CD4-positive, CD25-positive, alpha-beta regulatory T cell (primary cell): ENCODE measurements around the gene SH3GL1. TPM values are rescaled to one million over a fixed set of nuclear protein-coding genes. Genes with fewer than 3 reads are reported as not detected.

Source experiments
- ATAC-seq, 2 donors: fragments of 150-1000 bp; cut with Tn5 transposase; one replicate each; pipeline ENCODE4 v1.10.0; 2021; ENCODE audit warnings: low read depth in 2 of 2, moderate number of reproducible peaks in 2 of 2, moderate library complexity in 1 of 2
- DNase-seq, 3 donors: peaks; one replicate each; pipeline versions ENCODE4 v3.0.0 to v3.0.0-alpha.2; 2012 to 2022; ENCODE audit warnings: mixed read lengths in 1 of 3
- H3K27ac ChIP-seq: one replicate; pipeline ENCODE4 v1.7.0; 2013; ENCODE audit warnings: mild to moderate bottlenecking, low read length; ENCODE audit not compliant: insufficient read depth, poor library complexity, severe bottlenecking
- H3K27me3 ChIP-seq: one replicate; pipeline ENCODE4 v1.7.0; 2013; ENCODE audit warnings: low read length; ENCODE audit not compliant: control insufficient read depth, insufficient read depth
- H3K36me3 ChIP-seq: one replicate; pipeline ENCODE4 v1.7.0; 2013; ENCODE audit warnings: mild to moderate bottlenecking, low read length, moderate library complexity; ENCODE audit not compliant: control insufficient read depth, insufficient read depth
- H3K4me1 ChIP-seq: 2 replicates; pipeline ENCODE4 v1.7.0; 2013; ENCODE audit warnings: mild to moderate bottlenecking, low read length; ENCODE audit not compliant: insufficient read depth, control insufficient read depth, poor library complexity, severe bottlenecking
- H3K4me3 ChIP-seq: one replicate; pipeline ENCODE4 v1.7.0; 2013; ENCODE audit warnings: low read depth, mild to moderate bottlenecking, low read length, moderate library complexity
- H3K9me3 ChIP-seq, 2 experiments: 1 replicate in 1 of 2; 2 replicates in 1 of 2; pipeline ENCODE4 v1.7.0; 2013; ENCODE audit warnings: low read length in 2 of 2, mild to moderate bottlenecking in 1 of 2, moderate library complexity in 1 of 2; ENCODE audit not compliant: control insufficient read depth in 2 of 2
- H3K27ac Mint-ChIP-seq, 3 donors: one replicate each; pipeline ENCODE4 v1.8.0; 2020 to 2022; ENCODE audit warnings: mild to moderate bottlenecking in 3 of 3, mixed read lengths in 3 of 3, moderate library complexity in 2 of 3
- H3K27me3 Mint-ChIP-seq: one replicate; pipeline ENCODE4 v1.8.0; 2022; ENCODE audit warnings: mild to moderate bottlenecking, mixed read lengths
- H3K36me3 Mint-ChIP-seq: one replicate; pipeline ENCODE4 v1.8.0; 2020; ENCODE audit warnings: mixed read lengths
- H3K4me1 Mint-ChIP-seq, 4 donors: one replicate each; pipeline ENCODE4 v1.8.0; 2020 to 2022; ENCODE audit warnings: mixed read lengths in 4 of 4, mild to moderate bottlenecking in 1 of 4
- H3K4me3 Mint-ChIP-seq, 4 donors: one replicate each; pipeline ENCODE4 v1.8.0; 2020 to 2022; ENCODE audit warnings: mild to moderate bottlenecking in 4 of 4, mixed read lengths in 4 of 4, moderate library complexity in 3 of 4
- H3K9me3 Mint-ChIP-seq, 7 donors: one replicate each; pipeline ENCODE4 v1.8.0; 2020 to 2022; ENCODE audit warnings: mixed read lengths in 7 of 7, mild to moderate bottlenecking in 3 of 7, moderate library complexity in 2 of 7
- polyA plus RNA-seq, 4 donors: library from polyadenylated mRNA; unstranded; fragments of 300-500 nt; fragmentation: Illumina TruSeq; gene quantifications; one replicate each; pipeline ENCODE4 v1.2.3, GENCODE V29; 2021
- total RNA-seq: library from RNA; stranded (reverse); gene quantifications from one replicate; pipeline ENCODE4 v1.2.3, GENCODE V29; 2022

SH3GL1 gene
- total and polyA plus RNA-seq, 5 donors from 2014 or later: 13.4 to 54.0 (median 18.1) TPM

DNA sequence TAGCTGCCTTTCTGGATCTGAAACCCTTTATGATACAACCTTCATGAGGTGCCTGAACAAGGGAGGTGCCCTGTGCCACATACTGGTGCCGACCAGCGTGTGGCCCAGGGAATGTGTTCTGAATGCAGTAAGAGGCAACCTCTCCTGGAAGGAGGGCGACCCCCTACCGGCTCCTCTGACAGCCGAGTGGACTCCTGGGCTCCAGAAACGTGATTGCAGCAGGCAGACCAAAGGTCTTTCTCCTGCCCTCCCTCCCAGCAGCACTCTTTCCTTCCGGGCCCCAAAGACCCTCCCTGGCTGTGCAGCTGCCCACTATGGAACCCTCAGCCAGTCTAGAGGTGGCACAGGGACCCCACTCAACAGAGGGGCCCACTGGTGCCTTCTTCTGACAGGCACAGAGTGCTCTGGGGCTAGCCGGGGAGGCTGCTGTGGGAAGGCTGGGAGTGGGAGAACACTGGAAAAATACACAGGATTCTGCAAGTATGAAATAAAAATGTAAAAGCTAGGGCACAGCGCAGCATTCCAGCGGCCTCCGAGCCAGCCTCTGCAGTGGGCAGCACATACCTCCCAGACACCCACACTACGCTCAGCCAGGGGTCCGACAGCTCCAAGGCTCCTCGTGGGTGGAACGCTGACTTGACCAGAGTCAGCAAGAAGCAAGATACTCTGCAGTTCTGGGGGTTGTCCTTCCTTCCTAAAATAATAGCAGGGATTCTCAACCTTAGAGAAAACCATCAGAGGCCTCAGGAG lies 14.9 kb downstream of the SH3GL1 start:
- DNase-seq (no peak), ATAC-seq (no peak)
- Histone ChIP-seq H3K4me1 (peaks cover 12% of the 10 kb centered on the region), H3K9me3 (no peaks in the 10 kb centered on the region), H3K36me3 (peaks cover 36% of the 10 kb centered on the region), H3K27me3 (no peaks in the 10 kb centered on the region), H3K27ac (no peak overlapping the region), H3K4me3 (no peak overlapping the region)
- H3K27ac Mint-ChIP-seq: no peak overlapping the region
- no peak overlapping the region for H3K4me3 Mint-ChIP-seq
- H3K27me3 Mint-ChIP-seq: no peaks in the 10 kb centered on the region
- H3K4me1 Mint-ChIP-seq: peaks cover 0 to 43% (median 25%) of the 10 kb centered on the region in 4 donors
- no peaks in the 10 kb centered on the region for H3K9me3 Mint-ChIP-seq
- peaks cover 3% of the 10 kb centered on the region for H3K36me3 Mint-ChIP-seq

DNA sequence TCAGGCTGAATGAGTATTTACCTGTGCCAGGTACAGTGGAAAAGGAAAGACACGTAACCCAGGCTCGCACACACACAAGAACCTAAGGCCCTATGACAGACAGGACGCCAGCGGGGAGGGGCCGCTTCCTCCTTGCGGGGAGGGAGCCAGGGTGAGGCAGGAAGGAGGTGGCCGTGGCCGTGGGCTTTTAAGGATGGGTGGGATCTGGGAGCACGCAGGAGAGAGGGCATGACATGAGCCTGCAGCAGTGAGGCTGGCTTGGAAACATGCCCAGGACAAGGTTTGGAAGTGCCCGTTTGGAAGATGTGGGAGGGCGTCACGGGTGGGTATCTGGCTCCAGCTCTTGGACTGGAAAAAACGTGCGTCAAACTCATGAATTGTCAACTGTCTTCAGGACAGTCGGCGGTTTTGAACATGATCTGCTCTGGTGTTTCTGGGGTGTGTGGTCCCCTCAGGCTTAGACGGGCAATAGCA lies 20.1 kb downstream of the SH3GL1 start:
- H3K4me1 ChIP-seq: peaks cover 54% of the 10 kb centered on the region
- Mint-ChIP-seq H3K4me1 (peaks cover 4 to 68% (median 33%) of the 10 kb centered on the region in 4 donors), H3K27me3 (no peaks in the 10 kb centered on the region), H3K27ac (peak overlapping the region; percentile 92 to 99 (median 98)), H3K9me3 (no peaks in the 10 kb centered on the region), H3K4me3 (peak overlapping the region; percentile 81 to 92 (median 88)), H3K36me3 (peaks cover 5% of the 10 kb centered on the region)
- DNase-seq (peak; percentile 41 to 85 (median 64)), ATAC-seq (peak; percentile 87 to 91)
- H3K4me3 ChIP-seq: peak overlapping the region; percentile 79
- H3K36me3 ChIP-seq: peaks cover 20% of the 10 kb centered on the region
- no peaks in the 10 kb centered on the region for H3K9me3 ChIP-seq
- H3K27ac ChIP-seq: peak overlapping the region; percentile 81
- no peaks in the 10 kb centered on the region for H3K27me3 ChIP-seq

DNA sequence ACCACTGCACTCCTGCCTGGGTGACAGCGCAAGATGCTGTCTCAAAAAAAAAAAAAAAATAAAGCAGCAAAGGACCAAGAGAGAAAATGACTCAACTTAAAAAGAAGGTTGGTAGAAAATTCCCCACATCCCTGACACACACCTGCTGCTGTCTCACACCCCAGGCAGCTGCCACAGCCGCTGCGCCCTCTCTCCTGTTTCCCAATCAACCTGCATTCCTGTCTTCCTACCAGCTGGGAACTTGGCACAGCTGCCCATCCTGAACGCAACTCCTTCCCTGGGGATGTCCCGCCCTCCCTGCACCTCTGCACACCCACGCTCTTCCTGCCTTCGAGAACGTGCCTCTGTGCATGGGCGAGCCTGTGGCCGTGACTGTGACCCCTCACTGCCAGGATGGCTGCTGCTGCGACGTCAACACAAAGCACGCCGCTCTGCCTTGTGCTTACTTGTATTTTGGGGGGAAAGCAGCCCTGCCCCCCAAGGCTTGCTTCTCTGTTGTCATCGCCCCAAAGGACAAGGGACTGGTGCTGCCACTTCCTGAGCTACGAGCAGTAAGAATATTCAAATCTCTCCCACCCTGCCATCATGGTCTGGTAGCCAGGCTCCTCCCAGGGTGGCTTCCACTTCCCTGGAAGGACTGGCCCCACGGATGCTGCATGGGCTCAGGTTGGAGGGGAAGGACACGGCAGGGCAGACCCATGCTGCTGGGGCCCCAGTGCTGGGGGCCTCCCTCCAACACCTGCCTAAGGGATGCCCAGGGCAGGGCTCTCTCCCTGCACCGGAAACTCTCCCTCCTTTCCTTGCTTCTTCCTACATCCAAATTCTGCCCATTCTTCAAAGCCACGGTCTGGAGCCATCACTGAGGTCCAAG lies 20.7 kb downstream of the SH3GL1 start:
- Mint-ChIP-seq H3K9me3 (no peaks in the 10 kb centered on the region), H3K4me1 (peaks cover 4 to 66% (median 33%) of the 10 kb centered on the region in 4 donors), H3K27me3 (no peaks in the 10 kb centered on the region), H3K27ac (peak overlapping the region; percentile 92 to 99 (median 98)), H3K36me3 (peaks cover 5% of the 10 kb centered on the region), H3K4me3 (peak overlapping the region; percentile 81 to 92 (median 88))
- H3K9me3 ChIP-seq: no peaks in the 10 kb centered on the region
- peak overlapping the region; percentile 79 for H3K4me3 ChIP-seq
- ATAC-seq: peak; percentile 31 to 46
- H3K36me3 ChIP-seq: peaks cover 14% of the 10 kb centered on the region
- no peaks in the 10 kb centered on the region for H3K27me3 ChIP-seq
- DNase-seq: peak in 2 of 3 donors; percentile 27 to 54
- peak overlapping the region; percentile 81 for H3K27ac ChIP-seq
- H3K4me1 ChIP-seq: peaks cover 56% of the 10 kb centered on the region

DNA sequence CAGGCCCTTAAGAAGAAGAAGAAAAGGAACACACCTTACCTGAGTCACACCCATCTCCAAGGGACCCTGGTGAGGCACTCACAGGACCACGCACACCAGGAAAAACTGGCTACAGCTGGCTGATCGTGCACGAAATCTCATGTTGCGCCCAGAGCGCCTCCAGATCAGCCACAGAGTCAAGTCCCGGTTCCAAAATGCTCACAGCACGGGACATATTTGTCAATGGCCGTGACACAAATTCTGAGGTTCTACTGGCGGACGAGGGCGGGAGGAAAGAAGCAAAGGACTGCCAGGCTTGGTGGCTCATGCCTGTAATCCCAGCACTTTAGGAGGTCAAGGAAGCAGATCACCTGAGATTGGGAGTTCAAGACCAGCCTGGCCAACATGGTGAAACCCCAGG lies 21.5 kb downstream of the SH3GL1 start:
- H3K4me3 ChIP-seq: peak overlapping the region; percentile 79
- peak overlapping the region; percentile 81 for H3K27ac ChIP-seq
- Mint-ChIP-seq H3K27me3 (no peaks in the 10 kb centered on the region), H3K36me3 (peaks cover 5% of the 10 kb centered on the region), H3K4me1 (peaks cover 4 to 69% (median 32%) of the 10 kb centered on the region in 4 donors), H3K4me3 (peak overlapping the region; percentile 81 to 92 (median 88)), H3K9me3 (no peaks in the 10 kb centered on the region), H3K27ac (peak overlapping the region; percentile 92 to 99 (median 98))
- peaks cover 61% of the 10 kb centered on the region for H3K4me1 ChIP-seq
- ATAC-seq (no peak), DNase-seq (no peak)
- peaks cover 8% of the 10 kb centered on the region for H3K36me3 ChIP-seq
- no peaks in the 10 kb centered on the region for H3K9me3 ChIP-seq
- no peaks in the 10 kb centered on the region for H3K27me3 ChIP-seq

DNA sequence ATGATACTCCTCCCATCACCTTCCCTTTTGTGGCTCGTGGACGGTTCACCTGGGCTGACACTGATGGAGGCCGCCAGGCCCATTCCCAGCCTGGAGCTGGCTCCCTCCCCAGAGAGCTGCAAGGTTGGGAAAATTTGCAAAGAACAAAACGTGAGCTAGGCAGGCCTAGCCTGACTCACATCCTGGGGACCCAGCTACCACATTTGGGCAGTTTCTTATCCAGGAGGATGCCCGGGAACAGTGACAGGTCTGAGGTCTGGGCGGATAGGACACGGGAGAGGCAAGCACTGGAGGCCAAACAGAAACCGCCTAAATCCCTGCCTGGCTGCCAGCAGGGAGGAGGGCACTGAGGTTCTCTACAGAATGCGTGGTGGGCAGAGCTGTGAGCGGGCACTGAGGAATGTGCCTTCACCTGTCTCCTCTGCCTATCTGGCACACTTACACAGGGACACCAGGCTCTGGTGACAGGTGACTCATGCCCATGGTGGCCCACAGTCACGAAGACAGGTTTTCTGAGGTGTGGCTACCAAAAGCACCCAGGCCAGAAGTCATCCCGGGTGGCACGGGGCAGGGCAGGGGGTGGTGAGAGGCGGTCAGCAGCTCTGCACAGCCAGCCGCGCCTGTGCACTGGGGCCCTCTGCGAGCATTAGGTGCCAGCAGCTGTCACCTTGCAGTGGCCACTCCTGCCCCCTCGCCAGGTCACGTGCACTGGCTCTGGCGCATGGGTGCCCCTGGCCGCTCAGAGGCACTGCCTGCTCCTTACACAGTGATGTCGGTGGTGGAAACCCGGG lies 23.2 kb downstream of the SH3GL1 start:
- no peak for DNase-seq
- peaks cover 4% of the 10 kb centered on the region for H3K36me3 ChIP-seq

DNA sequence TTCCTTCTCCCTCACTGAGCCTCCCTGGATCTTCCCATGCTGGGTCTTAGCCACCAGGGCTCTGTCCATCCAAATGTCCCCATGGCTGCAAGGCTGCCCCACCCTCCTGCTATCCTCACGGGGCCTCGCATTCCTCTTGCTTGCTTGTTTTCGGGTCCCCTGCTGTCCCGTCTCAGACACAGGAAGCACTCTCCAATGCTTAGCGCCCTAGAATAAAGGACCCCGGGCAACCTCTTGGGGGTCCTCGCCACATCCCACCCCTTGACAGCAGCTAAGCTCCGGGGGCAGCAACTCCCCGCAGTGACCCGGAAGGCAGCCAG lies 23.7 kb downstream of the SH3GL1 start:
- H3K4me1 ChIP-seq: peaks cover 68% of the 10 kb centered on the region
- H3K27ac ChIP-seq: no peak overlapping the region
- H3K36me3 Mint-ChIP-seq: peaks cover 5% of the 10 kb centered on the region
- H3K27me3 ChIP-seq: no peaks in the 10 kb centered on the region
- H3K4me3 ChIP-seq: no peak overlapping the region
- H3K36me3 ChIP-seq: peaks cover 4% of the 10 kb centered on the region
- no peaks in the 10 kb centered on the region for H3K9me3 Mint-ChIP-seq
- H3K9me3 ChIP-seq: no peaks in the 10 kb centered on the region
- peak overlapping the region; percentile 79 to 92 (median 82) for H3K27ac Mint-ChIP-seq
- no peaks in the 10 kb centered on the region for H3K27me3 Mint-ChIP-seq
- ATAC-seq (no peak), DNase-seq (no peak)
- peak overlapping the region in 2 of 4 donors; percentile 38 to 47 for H3K4me3 Mint-ChIP-seq
- H3K4me1 Mint-ChIP-seq: peaks cover 4 to 73% (median 29%) of the 10 kb centered on the region in 4 donors

More for the DNA sequence above, 23.2 kb downstream of the SH3GL1 start:
- H3K4me3 ChIP-seq: no peak overlapping the region
- no peak overlapping the region for H3K4me3 Mint-ChIP-seq
- H3K27me3 ChIP-seq: no peaks in the 10 kb centered on the region
- peak overlapping the region; percentile 49 to 92 (median 79) for H3K27ac Mint-ChIP-seq
- ATAC-seq: no peak
- peaks cover 5% of the 10 kb centered on the region for H3K36me3 Mint-ChIP-seq
- H3K27ac ChIP-seq: no peak overlapping the region
- no peaks in the 10 kb centered on the region for H3K9me3 Mint-ChIP-seq
- H3K9me3 ChIP-seq: no peaks in the 10 kb centered on the region
- peaks cover 64% of the 10 kb centered on the region for H3K4me1 ChIP-seq
- no peaks in the 10 kb centered on the region for H3K27me3 Mint-ChIP-seq
- H3K4me1 Mint-ChIP-seq: peaks cover 4 to 71% (median 31%) of the 10 kb centered on the region in 4 donors

DNA sequence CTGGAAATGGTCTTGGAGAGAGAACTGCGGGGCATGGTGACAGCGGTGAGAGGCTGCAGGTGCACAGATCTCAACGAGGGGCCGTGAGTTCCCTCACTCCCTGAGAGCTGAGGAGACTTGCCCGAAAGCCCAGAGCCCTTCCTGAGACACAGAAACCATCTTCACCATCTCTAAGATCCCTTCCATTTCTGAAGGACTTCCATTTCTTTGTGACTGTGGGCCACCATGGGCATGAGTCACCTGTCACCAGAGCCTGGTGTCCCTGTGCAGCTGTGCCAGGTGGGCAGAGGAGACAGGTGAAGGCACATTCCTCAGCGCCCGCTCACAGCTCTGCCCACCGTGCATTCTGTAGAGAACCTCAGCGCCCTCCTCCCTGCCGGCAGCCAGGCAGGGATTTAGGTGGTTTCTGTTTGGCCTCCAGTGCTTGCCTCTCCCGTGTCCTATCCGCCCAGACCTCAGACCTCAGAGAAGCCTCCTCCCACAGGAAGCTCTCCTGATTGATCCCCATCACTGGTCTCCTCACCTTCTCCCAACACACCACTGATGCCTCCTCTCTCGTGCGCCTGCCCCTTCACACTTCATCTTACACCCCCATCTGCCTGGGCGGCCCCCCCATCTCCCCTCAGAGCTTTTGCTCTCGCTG lies 24.2 kb downstream of the SH3GL1 start:
- Mint-ChIP-seq H3K27me3 (no peaks in the 10 kb centered on the region), H3K9me3 (no peaks in the 10 kb centered on the region), H3K27ac (peak overlapping the region in 2 of 3 donors; percentile 79 to 82), H3K36me3 (peaks cover 5% of the 10 kb centered on the region), H3K4me3 (peak overlapping the region in 2 of 4 donors; percentile 38 to 47), H3K4me1 (peaks cover 4 to 74% (median 26%) of the 10 kb centered on the region in 4 donors)
- no peaks in the 10 kb centered on the region for H3K27me3 ChIP-seq
- peaks cover 69% of the 10 kb centered on the region for H3K4me1 ChIP-seq
- no peaks in the 10 kb centered on the region for H3K9me3 ChIP-seq
- no peak for DNase-seq
- no peak overlapping the region for H3K27ac ChIP-seq
- H3K36me3 ChIP-seq: peaks cover 4% of the 10 kb centered on the region
- H3K4me3 ChIP-seq: no peak overlapping the region
- no peak for ATAC-seq
